GM19467 (cell line): ENCODE measurements around the gene HDAC4.

Experiments
- ATAC-seq: cut with Tn5 transposase; IDR thresholded peaks from one replicate; pipeline ENCODE4 v1.9.1; 2021; ENCODE audit warnings: mild to moderate bottlenecking, moderate library complexity; ENCODE audit not compliant: unreplicated experiment

Gene HDAC4

GRCh38 chr2:239229545-239230279, 171.1 kb downstream of the HDAC4 start:
- no peak for ATAC-seq

GRCh38 chr2:239227661-239228371, 173.0 kb downstream of the HDAC4 start:
- ATAC-seq, result no peak

GRCh38 chr2:239226677-239227581, 173.9 kb downstream of the HDAC4 start:
- no peak for ATAC-seq

GRCh38 chr2:239225871-239226561, 174.8 kb downstream of the HDAC4 start:
- no peak for ATAC-seq

- no peak for ATAC-seq
Measured at GRCh38 chr2:239225371-239225851, 175.4 kb downstream of the HDAC4 start.

- ATAC-seq, result no peak
Measured at GRCh38 chr2:239224955-239225354, 175.9 kb downstream of the HDAC4 start.

- ATAC-seq, result no peak
Measured at GRCh38 chr2:239224199-239224570, 176.6 kb downstream of the HDAC4 start.

GRCh38 chr2:239223310-239224198, 177.3 kb downstream of the HDAC4 start:
- ATAC-seq, result no peak

- no peak for ATAC-seq
Measured at GRCh38 chr2:239222706-239223309, 178.0 kb downstream of the HDAC4 start.

- ATAC-seq, result no peak
Measured at GRCh38 chr2:239222312-239222660, 178.5 kb downstream of the HDAC4 start.

GRCh38 chr2:239220981-239221396, 179.8 kb downstream of the HDAC4 start:
- ATAC-seq, result no peak

- ATAC-seq, result no peak
Measured at GRCh38 chr2:239220341-239220740, 180.5 kb downstream of the HDAC4 start.

- no peak for ATAC-seq
Measured at GRCh38 chr2:239216614-239217273, 184.1 kb downstream of the HDAC4 start.

- no peak for ATAC-seq
Measured at GRCh38 chr2:239215988-239216613, 184.7 kb downstream of the HDAC4 start.

- no peak for ATAC-seq
Measured at GRCh38 chr2:239215136-239215925, 185.5 kb downstream of the HDAC4 start.

- no peak for ATAC-seq
Measured at GRCh38 chr2:239214725-239215124, 186.1 kb downstream of the HDAC4 start.

- ATAC-seq, result no peak
Measured at GRCh38 chr2:239213643-239214101, 187.1 kb downstream of the HDAC4 start.
